Stimulated activated CD8-positive, alpha-beta memory T cell treated with anti-CD3 and anti-CD28 coated beads, Interleukin-4, amount 100 ng/mL, for 24 hours (primary cell): ENCODE data around the gene UNC5CL.
"Not testable (repeated sequence)": the region's sequence is repeated elsewhere in the genome, so short reads cannot be mapped to it uniquely, and the experiment has no call there.

ENCODE experiments used
- DNase-seq: peaks from one replicate; pipeline ENCODE4 v3.0.0-alpha.2; 2020; ENCODE audit warnings: low read depth

Gene UNC5CL

DNA sequence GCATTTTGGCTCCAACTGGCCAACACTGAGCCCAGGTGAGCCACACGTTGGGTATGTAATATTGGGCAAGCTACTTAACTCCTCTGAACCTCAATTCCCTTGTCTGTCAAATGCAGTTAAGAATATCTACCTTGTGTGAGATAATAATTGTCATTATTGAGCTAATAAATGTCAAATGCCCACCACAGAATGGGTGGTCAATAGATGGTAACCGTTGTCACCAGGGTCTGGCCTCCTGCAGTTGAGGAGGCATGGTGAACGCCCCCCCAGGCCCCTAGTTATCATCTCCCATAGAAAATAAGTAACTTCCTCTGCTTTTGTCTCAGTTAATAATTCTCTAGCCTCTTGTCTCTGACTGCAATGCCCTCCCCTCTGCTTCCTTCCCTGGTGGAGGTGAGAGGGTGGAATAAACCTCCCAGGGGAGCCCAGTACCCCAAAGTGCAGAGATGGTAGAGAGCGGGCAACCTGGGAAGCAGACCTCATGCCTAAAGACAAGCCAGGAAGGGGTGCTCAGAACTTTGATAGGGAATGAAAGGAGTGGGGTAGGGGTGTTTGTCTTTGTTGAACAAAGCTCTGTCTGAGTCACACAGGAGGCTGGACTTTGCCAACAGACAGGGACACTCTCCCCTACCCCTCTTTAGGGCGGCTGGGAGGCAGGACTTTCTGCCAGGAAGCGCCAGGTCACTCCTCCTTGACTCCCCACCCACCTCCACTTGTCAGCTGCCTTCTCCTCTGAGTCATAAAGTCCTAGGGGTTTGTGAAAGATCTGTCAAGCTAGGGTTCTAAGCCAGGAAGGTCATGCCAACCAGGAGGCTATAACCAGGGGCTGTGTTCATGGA, 1.3 kb upstream of the UNC5CL start:
- DNase-seq, result no peak

DNA sequence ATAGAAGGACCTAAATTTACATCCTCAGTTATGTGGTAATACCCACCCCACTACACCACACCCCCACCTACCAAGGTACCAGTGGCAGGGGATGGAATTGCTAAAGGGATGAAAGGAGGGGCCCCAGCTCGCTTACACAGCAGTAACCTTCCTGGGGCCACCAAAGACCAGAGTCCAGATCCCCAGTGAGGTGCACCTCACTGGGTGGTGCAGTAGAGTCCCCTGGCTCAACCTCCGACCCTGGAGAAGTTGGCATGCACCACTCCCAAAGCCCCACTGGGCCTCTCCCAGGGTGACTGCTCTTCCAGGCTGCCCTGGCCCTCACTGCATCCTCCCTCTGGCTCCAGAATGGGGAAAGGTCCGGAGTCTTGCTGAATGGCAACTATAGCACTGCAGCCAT, 816 bp downstream of the UNC5CL start:
- DNase-seq, result no peak

DNA sequence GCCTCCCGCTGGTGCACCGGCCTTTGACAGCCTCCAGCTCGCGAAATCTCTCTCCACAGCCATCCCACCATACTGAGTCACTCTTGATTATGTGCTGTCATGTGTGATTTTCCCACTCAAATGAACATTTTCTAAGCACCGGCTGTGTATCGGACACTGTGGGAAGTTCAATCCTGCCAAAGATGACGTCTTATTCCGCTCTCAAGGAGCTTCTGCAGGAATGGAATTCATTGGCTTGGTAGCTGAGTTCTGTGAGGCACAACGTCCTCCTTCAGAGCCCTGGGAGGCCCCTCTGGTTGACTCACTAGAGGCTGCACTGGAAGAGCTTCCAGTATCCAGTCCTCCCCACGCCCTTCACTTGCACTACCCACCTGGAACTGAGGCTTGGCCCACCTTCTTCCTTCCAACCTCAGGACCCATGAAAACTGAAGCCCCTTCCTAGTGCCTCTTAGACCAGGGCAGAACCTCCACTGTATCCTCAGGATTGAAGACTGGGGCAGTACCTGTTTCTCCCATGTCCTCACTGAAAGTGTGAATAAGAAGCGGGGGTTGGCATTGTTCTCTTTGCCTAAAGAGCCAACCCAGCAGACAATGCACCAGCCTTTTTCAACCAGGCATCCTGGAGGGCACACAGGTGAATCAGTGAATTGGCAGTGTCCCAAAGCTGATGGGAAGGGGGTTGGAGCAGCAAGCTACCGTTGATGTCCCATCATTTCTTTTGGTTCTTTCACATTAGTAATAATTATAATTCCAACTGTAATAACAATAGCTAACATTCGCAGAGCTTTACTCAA, 1.7 kb downstream of the UNC5CL start:
- no peak for DNase-seq

DNA sequence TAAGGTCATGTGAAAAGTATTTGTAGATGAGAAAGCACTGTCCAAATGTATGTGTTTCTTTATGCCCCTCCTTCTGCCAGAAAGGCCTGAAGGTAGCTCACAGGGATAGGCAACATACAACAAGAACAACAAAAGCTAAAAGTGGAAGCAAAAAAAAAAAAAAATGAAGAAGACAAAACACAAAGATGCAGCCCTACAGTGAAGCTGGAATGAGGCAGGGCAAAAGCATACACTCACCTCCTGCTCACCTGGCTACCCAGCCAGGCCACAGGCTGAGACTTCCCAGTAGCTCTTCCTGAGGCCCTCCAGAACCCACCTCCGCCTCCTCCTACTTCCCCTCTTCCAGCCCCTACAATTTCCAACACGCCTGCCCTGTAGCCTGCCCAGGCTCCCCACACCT, 2.4 kb downstream of the UNC5CL start:
- no peak for DNase-seq

DNA sequence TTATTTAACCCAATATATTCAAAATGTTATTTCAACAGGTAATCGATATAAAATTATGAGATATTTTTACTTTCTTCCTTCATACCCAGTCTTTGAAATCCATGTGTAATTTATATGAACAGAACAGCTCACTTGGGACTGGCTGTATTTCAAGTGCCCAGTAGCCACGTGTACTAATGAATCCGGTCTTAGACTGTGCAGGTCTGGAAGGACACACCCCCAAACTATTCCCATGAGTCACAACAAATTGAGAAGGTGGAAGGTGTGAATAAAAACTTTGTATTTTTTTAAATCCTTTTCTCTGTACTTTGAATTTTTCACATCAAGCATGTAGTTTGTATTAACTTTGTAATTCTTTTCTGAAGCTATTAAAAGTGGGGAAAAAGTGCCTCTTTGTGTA, 2.8 kb downstream of the UNC5CL start:
- DNase-seq, result no peak

DNA sequence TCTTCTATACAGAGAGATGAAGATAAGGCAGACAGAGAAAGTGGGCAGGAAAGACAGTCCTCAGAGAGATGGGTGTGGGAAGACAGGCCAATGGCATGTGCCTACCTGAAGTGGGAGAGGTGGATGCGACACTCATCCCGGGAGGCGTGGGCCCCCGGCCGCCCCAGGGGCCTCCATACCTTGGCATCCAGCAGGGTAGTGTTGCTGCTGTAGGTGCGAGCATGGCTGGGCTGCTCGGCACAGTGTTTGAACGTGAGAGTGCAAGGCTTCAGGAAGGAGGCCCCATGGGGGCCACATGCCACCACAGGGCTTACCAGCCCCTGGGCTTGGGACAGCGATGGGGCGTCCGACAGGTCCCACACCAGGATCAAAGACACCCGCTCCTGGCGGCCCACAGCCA, 5.2 kb downstream of the UNC5CL start:
- DNase-seq, result no peak

DNA sequence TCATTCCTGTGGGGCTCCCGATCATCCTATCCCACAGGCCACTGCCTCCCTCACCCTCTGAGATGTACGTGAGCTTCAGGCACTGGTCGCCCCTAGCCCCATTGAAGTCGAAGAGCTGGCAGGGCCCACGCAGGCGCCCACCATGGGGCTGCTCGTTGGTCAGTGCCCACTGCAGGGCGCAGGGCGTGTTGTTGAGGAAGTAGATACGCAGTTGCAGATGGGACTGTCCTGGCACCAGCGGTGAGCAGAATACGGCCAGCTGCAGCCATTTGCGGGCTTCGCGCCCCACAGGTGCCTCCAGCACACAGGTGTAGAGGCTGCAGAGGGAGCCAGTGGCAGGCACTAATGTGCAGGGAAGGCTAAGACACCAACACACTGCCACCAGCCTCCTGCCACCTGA, 6.2 kb downstream of the UNC5CL start:
- DNase-seq, result no peak

DNA sequence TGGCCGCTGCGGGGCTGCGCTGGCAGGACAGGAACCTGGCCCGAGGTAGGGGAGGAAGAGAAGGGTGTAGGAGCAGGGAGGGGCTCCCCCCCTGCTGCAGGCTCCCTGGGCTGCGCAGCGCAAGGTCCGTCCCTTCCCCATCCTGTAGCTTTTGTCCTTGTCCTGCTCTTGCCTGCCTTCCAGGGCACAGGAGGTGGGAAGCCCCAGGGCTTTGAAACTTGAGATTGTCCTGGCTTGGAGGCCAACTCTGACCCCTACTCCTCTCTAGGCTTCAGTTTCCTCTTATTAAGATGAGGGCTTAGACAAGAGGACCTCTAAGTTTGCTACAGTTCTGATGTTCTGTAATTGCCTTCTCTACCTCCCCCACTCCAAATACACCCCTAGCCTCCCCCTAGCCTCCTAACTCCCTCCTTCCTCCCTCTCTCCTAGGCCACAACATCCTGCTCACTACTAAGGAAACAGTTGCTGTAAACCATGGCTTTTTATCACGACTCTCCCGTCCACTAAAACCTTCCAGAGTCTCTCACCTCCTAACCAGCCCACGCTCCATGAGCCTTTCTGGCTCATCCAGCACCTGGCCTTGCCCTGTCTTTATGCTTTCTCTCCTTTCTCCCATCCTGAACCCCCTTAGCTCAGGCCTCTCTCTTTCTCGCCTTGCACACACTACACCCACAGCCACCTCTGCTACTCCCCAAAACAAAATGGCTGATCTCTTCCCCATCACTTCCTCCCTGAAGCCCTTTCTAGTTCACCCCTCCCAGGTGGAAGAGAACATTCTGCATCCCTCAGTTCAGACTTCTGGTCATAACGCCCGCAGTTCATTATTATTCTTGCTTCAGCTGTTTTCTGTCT, 10.2 kb downstream of the UNC5CL start:
- DNase-seq, result no peak

DNA sequence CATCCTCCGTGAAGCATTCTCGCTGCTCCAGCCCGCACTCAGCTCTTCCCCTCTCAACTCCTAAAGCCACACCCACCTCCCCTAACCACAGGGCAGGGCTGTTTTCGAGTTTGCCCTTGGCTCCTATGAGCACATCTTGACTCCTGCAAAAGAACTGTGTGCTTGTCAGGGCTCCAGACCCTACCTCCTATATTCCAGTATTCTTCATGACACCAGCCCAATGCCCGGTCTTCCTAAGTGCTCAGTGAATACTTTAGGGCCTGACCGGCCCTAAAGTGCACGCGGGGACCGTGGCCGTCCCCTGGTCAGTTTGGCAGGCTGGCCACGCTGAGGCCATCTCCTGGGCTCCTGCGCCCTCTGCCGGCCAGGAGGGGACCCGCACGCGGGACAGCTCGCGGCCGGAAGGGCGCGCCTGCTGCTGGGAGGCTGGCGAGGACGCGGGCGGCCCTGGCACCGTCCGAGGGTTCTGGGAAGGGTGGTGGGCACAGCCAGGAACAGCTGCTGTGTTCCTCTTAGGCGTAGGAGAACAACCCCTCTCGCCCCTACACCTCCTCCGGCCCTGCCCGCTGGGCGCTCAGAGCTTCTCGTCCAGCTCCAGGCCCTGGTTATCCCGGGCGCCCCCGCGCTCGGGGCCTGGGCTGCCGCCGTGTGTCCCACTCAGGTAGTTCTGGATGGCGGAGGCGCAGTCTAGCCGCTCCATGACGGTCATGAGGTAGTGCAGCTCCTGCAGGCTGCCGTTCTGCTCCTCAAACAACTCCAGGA, 11.0 kb downstream of the UNC5CL start:
- peak; percentile 59 for DNase-seq

DNA sequence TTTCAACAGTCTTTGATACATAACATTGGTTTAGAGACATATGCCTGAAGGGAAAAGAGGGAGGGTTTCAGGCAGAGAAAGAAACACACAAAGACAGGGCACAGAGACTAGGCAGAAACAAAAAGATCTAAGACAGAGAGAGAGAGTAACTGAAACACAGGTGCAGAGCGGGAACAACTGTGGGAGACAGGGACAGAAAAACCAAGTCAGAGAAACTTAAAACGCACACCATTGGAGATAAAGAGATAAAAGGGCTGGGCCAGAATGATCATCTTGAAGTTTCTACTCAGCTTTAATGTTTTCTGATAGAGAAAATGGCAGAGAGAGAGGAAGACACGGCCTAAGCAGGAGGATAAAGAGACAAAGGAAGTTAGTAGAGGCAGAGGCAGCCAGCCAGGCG, 11.8 kb downstream of the UNC5CL start:
- DNase-seq, result no peak

DNA sequence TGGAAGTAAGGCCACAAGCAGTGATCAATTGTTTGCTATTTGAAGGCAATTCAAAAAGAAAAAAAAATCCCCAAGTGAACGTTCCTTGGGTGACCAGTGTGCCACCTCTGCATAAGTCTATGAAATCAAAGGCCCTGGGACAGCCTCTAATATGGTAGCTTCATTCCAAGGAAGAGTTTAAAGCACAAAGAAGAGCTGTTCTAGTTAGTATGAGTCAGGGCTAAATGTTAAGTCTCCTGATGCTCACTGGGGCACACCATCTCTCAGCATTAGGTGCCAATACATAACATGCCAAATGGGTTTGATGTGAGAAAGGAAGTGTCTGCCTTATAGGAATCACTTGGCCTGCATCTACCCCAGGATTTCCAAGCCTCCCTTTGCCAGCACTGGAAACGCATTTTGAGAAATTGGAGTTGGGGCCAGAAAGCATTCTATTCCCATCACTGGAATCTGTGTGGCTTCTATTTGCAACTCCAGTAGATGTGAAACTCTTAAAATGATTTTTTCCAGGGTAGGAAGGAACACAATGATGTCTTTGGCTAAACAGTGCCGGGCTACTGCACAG, 13.0 kb downstream of the UNC5CL start:
- DNase-seq, result no peak

DNA sequence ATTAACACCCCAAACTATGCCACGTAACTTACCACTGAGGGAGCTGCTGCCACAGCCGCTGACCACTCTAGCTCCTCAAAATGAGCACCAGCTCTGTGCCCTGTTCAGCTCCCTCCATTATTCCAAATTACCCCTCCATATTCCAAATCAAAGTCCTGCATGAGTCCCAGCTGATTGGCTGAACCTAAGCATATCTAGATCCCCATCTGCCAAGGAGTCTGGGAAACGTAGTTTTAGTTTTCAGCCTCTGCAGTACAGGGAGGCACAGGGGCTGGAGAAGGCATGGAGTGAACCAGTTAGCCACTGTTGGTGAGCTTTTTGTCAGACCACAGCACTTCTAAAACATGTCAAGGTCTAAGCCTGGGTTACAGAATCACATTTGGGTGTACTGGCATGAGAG, 15.9 kb downstream of the UNC5CL start:
- DNase-seq, result no peak

DNA sequence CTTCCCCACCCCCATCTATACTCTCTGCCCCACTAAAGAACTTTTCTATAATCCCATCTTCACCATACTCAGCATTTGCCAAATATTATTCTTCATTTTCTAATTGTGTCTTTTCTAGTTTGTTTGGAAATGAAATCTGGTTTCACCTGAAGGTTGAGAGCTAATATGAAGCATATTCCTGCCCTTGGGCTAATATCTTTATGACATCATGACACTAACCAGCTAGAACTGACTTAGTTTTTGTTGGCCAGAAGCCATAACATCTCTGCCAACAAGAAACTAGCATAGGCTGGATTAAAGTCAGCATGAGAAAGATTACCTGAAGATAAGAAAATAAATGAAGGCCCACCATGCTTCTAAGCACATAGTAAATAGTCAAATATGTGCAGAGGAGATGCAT, 16.7 kb downstream of the UNC5CL start:
- DNase-seq, result no peak

DNA sequence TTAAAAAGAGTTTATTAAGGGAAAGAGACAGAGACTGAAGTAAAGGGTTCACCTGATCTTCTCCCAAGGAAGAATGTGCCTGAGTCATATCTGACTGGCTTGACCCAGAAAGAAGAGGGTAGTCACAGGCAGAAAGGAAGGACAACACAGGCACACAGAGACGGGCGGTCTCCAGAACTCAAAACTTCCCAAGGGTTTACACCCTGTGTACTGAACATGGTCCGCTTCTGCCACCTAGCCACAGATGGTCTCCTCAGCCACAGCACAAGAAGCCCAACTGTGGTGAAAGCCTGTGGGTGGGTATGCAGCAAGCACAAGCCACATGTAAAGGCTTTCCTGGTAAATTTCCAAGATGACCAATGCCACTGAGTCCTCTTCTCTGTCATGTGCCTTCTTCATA, 17.2 kb downstream of the UNC5CL start:
- DNase-seq, result no peak

DNA sequence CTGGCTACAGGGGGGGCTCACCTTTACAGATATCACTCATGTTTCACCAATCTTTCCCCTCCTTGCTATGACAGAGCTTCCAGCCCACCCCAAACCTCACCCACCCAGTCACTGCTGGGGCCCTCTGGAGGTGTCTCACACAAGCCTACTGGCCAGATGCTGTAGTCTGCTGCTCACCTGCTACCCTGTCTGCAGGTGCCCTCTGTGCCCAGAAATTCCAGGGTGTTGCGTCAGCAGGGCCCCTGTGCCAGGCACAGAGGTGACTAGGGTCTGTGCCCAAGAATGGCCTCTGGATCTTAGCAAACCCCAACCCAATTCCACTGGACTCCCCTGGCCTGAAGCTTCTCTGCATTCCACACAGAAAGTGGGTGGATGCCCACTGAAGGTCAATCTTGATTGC, 21.4 kb downstream of the UNC5CL start:
- no peak for DNase-seq

DNA sequence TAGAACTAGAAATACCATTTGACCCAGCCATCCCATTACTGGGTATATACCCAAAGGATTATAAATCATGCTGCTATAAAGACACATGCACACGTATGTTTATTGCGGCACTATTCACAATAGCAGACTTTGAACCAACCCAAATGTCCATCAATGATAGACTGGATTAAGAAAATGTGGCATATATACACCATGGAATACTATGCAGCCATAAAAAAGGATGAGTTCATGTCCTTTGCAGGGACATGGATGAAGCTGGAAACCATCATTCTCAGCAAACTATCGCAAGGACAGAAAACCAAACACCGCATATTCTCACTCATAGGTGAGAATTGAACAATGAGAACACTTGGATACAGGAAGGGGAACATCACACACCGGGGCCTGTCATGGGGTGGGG, 23.2 kb downstream of the UNC5CL start:
- DNase-seq, result not testable (repeated sequence)

DNA sequence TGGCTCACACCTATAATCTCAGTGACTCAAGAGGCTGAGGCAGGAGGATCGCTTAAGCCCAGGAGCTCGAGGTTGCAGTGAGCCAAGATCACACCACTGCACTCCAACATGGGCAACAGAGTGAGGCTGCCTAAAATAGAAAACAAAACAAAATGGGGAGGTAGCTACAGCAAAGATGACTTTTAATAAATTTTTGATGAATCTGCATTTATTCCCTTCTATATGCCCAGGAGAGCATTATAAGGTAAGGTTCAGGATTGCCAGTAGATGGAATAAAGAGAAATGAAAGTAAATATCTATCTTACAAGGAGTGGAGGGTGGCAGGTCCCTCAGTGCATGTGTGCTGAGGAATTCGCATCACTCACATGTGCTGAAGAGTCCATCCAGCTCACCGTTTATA, 24.2 kb downstream of the UNC5CL start:
- no peak for DNase-seq

DNA sequence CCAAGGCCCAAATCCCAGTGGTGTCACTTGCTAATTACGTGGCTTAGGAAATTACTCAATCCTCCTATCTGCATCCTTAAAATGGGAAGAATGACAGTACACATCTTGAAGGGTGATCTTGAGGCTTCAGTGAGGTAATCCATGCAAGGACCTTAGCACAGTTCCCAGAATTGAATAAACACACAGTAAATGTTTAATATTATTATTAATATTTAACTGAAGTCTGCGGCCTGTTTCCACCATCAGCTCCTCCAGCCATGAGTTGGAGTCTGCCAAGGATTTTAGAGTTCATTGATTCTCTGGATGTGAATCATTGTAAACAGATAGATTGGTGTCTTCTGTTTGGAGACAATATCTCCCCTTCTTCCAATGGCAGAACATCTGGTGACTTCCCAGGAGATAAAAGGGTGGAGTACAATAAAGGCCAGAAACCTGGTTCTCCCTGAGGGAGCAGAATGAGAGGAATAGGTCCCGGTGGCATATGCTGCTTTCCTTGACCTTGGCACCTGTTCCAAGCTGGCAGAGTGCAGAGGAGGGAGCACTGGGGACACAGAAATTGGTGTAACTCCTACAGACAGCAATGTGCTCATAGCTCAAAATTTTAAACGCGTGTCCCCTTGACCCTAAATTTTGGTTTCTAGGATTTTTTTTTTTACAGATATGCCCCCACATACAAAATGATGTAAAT, 25.4 kb downstream of the UNC5CL start:
- no peak for DNase-seq

DNA sequence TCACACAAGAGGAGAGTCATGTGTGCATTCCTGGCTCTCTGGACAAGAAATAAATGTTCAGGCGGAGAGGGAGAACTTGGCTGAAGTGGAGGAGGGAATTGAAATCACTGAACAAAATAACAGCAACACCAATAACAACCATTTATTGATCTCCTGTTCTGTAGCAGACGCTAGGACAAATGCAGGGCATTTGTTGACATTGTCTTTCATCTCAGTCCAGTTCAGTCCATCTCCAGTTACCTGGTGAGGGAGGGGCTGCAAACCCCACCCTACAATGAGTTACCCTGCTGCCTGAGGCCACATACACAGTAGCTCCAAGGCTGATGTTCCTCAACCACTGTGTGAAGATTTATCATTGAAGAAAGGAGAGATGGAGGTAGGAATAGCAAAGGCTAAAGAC, 27.3 kb downstream of the UNC5CL start:
- no peak for DNase-seq

DNA sequence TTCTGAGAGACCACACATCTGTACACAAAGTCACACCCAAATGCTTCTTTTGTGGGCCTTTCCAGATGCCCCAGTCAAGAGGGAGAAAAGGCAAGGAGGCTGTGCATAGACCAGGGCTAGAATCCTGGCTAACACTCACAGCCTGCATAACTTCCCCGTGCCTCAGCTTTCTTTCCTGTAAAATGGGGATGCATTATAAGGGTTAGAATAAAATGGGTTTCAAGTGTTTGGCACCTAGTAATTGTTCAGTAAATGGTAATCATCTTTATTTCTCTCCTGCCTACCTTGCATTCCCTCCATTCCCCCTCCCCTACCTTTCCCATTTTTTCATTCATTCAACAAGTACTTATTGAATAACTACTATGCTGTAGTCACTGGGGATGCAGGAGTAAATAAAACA, 29.4 kb downstream of the UNC5CL start:
- no peak for DNase-seq

DNA sequence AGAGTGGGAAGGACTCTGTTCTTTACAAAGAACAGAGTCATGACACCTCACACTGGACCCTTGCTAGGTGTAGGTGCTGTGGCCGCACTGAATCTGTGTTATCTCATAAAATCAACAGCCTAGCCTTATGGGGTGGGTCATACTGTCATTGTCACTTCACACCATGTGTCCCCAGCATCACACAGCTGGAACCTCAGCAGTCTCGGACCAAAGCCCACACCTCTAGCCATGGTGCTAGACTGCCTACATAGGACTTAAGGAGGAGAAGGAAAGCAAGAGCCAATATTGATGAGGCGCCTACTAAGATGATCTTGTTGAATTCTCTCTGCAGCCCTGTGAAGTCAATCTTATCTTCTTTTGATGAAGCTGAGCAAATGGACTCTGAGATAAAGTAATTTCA, 31.0 kb downstream of the UNC5CL start:
- DNase-seq, result no peak
